Neural crest cell (in vitro differentiated cells): ENCODE results near the gene SH2B2. TPM values are rescaled to one million over a fixed set of nuclear protein-coding genes. Genes with fewer than 3 reads are reported as not detected.
"Not testable (repeated sequence)": the region's sequence is repeated elsewhere in the genome, so short reads cannot be mapped to it uniquely, and the experiment has no call there.

Experiments used
- DNase-seq: peaks from one replicate; pipeline ENCODE4 v3.0.0; 2021; ENCODE audit warnings: low read depth, mixed read lengths, low spot score
- H3K27ac Mint-ChIP-seq: one replicate; pipeline ENCODE4 v1.8.0; 2021; ENCODE audit warnings: mild to moderate bottlenecking, mixed read lengths; ENCODE audit not compliant: unreplicated experiment
- H3K27me3 Mint-ChIP-seq: 2 replicates; pipeline ENCODE4 v1.8.0; 2021; ENCODE audit warnings: low read depth, mild to moderate bottlenecking, mixed read lengths
- H3K36me3 Mint-ChIP-seq: 2 replicates; pipeline ENCODE4 v1.8.0; 2021; ENCODE audit warnings: low read depth, mild to moderate bottlenecking, mixed read lengths
- H3K4me1 Mint-ChIP-seq: 2 replicates; pipeline ENCODE4 v1.8.0; 2021; ENCODE audit warnings: mixed read lengths
- H3K4me3 Mint-ChIP-seq: one replicate; pipeline ENCODE4 v1.8.0; 2021; ENCODE audit warnings: mild to moderate bottlenecking, mixed read lengths
- H3K9me3 Mint-ChIP-seq: 2 replicates; pipeline ENCODE4 v1.8.0; 2021; ENCODE audit warnings: mixed read lengths
- microRNA-seq: library from miRNA; unstranded; fragments of <30 nt; microRNA quantifications from one replicate; pipeline ENCODE4, GENCODE V29; 2020
- total RNA-seq: library from RNA; stranded (reverse); gene quantifications from 2 replicates; pipeline ENCODE4 v1.2.1, GENCODE V29; 2021
- TF ChIP-seq, protein P1 (sequence below): fragments of 200-600 bp; sonication (generic); conservative IDR thresholded peaks from 2 replicates; pipeline ENCODE4 v1.5.0; 2021; ENCODE audit warnings: antibody characterized with exemption, mild to moderate bottlenecking

The SH2B2 gene
- total RNA-seq, 1 donor from 2014 or later, result 16.4 TPM

- Mint-ChIP-seq H3K4me3 (peak overlapping the region; percentile 96), H3K27ac (peak overlapping the region; percentile 81), H3K4me1 (peaks cover 11% of the 10 kb centered on the region)
- H3K36me3 Mint-ChIP-seq, H3K27me3 Mint-ChIP-seq, H3K9me3 Mint-ChIP-seq: not testable (repeated sequence)
- peak; percentile 86 for DNase-seq
- TF ChIP-seq, protein P1, sequence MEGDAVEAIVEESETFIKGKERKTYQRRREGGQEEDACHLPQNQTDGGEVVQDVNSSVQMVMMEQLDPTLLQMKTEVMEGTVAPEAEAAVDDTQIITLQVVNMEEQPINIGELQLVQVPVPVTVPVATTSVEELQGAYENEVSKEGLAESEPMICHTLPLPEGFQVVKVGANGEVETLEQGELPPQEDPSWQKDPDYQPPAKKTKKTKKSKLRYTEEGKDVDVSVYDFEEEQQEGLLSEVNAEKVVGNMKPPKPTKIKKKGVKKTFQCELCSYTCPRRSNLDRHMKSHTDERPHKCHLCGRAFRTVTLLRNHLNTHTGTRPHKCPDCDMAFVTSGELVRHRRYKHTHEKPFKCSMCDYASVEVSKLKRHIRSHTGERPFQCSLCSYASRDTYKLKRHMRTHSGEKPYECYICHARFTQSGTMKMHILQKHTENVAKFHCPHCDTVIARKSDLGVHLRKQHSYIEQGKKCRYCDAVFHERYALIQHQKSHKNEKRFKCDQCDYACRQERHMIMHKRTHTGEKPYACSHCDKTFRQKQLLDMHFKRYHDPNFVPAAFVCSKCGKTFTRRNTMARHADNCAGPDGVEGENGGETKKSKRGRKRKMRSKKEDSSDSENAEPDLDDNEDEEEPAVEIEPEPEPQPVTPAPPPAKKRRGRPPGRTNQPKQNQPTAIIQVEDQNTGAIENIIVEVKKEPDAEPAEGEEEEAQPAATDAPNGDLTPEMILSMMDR, result peak; percentile 40
Measured at GRCh38 chr7:102363549-102364393, 77.1 kb downstream of the SH2B2 start.

- Mint-ChIP-seq H3K4me3 (peak overlapping the region; percentile 96), H3K27ac (peak overlapping the region; percentile 89), H3K4me1 (peaks cover 11% of the 10 kb centered on the region)
- not testable (repeated sequence) for H3K27me3 Mint-ChIP-seq, H3K9me3 Mint-ChIP-seq, DNase-seq, H3K36me3 Mint-ChIP-seq
Measured at GRCh38 chr7:102364394-102364886, 77.8 kb downstream of the SH2B2 start.

DNA sequence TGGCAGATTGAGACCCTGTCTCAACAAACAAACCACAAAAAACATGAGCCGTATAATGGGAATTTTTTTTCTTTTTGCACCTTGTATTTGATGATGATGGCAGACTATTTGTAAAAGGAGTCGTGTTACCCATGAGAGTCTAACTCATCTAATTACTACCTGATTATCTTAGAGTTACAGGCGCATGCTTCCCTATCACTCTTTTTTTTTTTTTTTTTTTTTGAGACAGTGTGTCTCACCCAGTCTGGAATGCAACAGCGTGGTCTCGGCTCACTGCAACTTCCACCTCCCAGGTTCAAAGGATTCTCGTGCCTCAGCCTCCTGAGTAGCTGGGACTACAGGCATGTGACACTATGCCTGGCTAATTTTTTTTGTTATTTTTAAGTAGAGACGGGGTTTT, 78.7 kb downstream of the SH2B2 start:
- Mint-ChIP-seq H3K4me1 (peaks cover 11% of the 10 kb centered on the region), H3K36me3 (peaks cover 11% of the 10 kb centered on the region)
- not testable (repeated sequence) for H3K9me3 Mint-ChIP-seq, H3K27me3 Mint-ChIP-seq, H3K4me3 Mint-ChIP-seq, DNase-seq, H3K27ac Mint-ChIP-seq

DNA sequence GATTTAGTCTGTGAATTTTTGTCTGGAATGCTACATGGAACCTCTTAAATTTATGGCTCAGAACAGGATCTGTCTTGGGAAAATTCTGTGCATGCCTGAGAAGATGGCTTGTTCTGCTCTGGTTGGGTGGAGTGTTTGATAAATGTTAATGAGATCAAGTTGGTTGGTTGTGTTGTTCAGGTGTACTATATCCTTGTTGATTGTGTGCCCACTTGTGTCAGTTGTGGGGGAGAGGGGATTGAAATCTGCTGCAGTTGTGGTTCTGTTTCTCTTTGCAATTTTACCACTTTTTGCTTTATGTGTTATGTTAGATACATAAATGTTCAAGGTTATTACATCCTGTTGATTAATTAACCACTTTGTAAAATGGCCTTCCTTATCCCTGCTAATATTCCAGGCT, 83.4 kb downstream of the SH2B2 start:
- H3K4me3 Mint-ChIP-seq, H3K27ac Mint-ChIP-seq, H3K27me3 Mint-ChIP-seq, H3K4me1 Mint-ChIP-seq, H3K9me3 Mint-ChIP-seq, DNase-seq: not testable (repeated sequence)
- peaks cover 20% of the 10 kb centered on the region for H3K36me3 Mint-ChIP-seq

Small RNA genes lying within 50 kb of the gene (microRNA-seq; reads per million reads assigned to microRNA genes)
- not detected for gene MIR4285

Other genes with a start within 250 kb of the SH2B2 start
- not detected in 2 replicates for gene SPDYE6, start 69.6 kb downstream of the SH2B2 start, total RNA-seq
- gene PRKRIP1, start 109.5 kb downstream of the SH2B2 start, total RNA-seq, result 38.3 and 41.9 TPM in 2 replicates
- 48.5 and 51.3 TPM in 2 replicates for gene ORAI2, start 146.7 kb downstream of the SH2B2 start, total RNA-seq
- gene ALKBH4, start 178.0 kb downstream of the SH2B2 start, total RNA-seq, result 16.9 and 20.6 TPM in 2 replicates
- gene LRWD1, start 178.1 kb downstream of the SH2B2 start, total RNA-seq, result 36.7 and 43.2 TPM in 2 replicates
- 61.1 and 62.1 TPM in 2 replicates for gene POLR2J, start 192.1 kb downstream of the SH2B2 start, total RNA-seq
- gene RASA4B, start 230.9 kb downstream of the SH2B2 start, total RNA-seq, result 4.5 and 7.2 TPM in 2 replicates